Duodenal mucosa (tissue), 2 donors: ENCODE measurements around the gene TSC2.

Source experiments
- H3K27ac ChIP-seq: one replicate; pipeline ENCODE4 v1.7.0; 2013; ENCODE audit warnings: low read depth, low read length
- H3K27me3 ChIP-seq, 2 donors: one replicate each; pipeline ENCODE4 v1.7.0; 2013; ENCODE audit warnings: low read length in 2 of 2, control low read depth in 1 of 2; ENCODE audit not compliant: insufficient read depth in 2 of 2, control insufficient read depth in 1 of 2
- H3K36me3 ChIP-seq, 2 donors: one replicate each; pipeline ENCODE4 v1.7.0; 2013; ENCODE audit warnings: low read length in 2 of 2, control low read depth in 1 of 2; ENCODE audit not compliant: insufficient read depth in 2 of 2, control insufficient read depth in 1 of 2
- H3K4me1 ChIP-seq, 2 donors: one replicate each; pipeline ENCODE4 v1.7.0; 2013; ENCODE audit warnings: low read length in 2 of 2, control low read depth in 1 of 2; ENCODE audit not compliant: insufficient read depth in 2 of 2, control insufficient read depth in 1 of 2
- H3K4me3 ChIP-seq, 2 donors: one replicate each; pipeline ENCODE4 v1.7.0; 2013; ENCODE audit warnings: low read length in 2 of 2, low read depth in 1 of 2
- H3K9ac ChIP-seq, 2 donors: one replicate each; pipeline ENCODE4 v1.7.0; 2013; ENCODE audit warnings: low read length in 2 of 2, low read depth in 1 of 2
- H3K9me3 ChIP-seq, 2 donors: one replicate each; pipeline ENCODE4 v1.7.0; 2013; ENCODE audit warnings: low read length in 2 of 2, control low read depth in 1 of 2; ENCODE audit not compliant: control insufficient read depth in 1 of 2

Gene TSC2

GRCh38 chr16:2085669-2086068 is 37.9 kb downstream of the TSC2 start:
- Histone ChIP-seq H3K27ac (no peak overlapping the region), H3K4me3 (no peak overlapping the region)

GRCh38 chr16:2086106-2086742 is 38.4 kb downstream of the TSC2 start:
- no peak overlapping the region for H3K4me3 ChIP-seq
- peaks cover 29 to 75% of the 10 kb centered on the region in 2 donors for H3K36me3 ChIP-seq
- peaks cover 5 to 22% of the 10 kb centered on the region in 2 donors for H3K4me1 ChIP-seq
- H3K9ac ChIP-seq = no peak overlapping the region
- H3K9me3 ChIP-seq = no peaks in the 10 kb centered on the region
- H3K27me3 ChIP-seq = no peaks in the 10 kb centered on the region
- H3K27ac ChIP-seq = no peak overlapping the region

More at GRCh38 chr16:2085669-2086068, 37.9 kb downstream of the TSC2 start:
- Histone ChIP-seq H3K9me3 (no peaks in the 10 kb centered on the region), H3K4me1 (peaks cover 5 to 21% of the 10 kb centered on the region in 2 donors), H3K9ac (no peak overlapping the region), H3K27me3 (no peaks in the 10 kb centered on the region), H3K36me3 (peaks cover 29 to 81% of the 10 kb centered on the region in 2 donors)

- Histone ChIP-seq H3K27ac (no peak overlapping the region), H3K36me3 (peaks cover 25 to 68% of the 10 kb centered on the region in 2 donors), H3K9me3 (no peaks in the 10 kb centered on the region), H3K4me3 (no peak overlapping the region), H3K9ac (no peak overlapping the region), H3K4me1 (peaks cover 5 to 28% of the 10 kb centered on the region in 2 donors), H3K27me3 (no peaks in the 10 kb centered on the region)
Measured at GRCh38 chr16:2086812-2087747, 39.3 kb downstream of the TSC2 start.

GRCh38 chr16:2087748-2088631 is 40.2 kb downstream of the TSC2 start:
- H3K36me3 ChIP-seq = peaks cover 21 to 72% of the 10 kb centered on the region in 2 donors
- no peak overlapping the region for H3K4me3 ChIP-seq
- peaks cover 11 to 30% of the 10 kb centered on the region in 2 donors for H3K4me1 ChIP-seq
- no peak overlapping the region for H3K27ac ChIP-seq
- no peaks in the 10 kb centered on the region for H3K27me3 ChIP-seq
- no peak overlapping the region for H3K9ac ChIP-seq
- no peaks in the 10 kb centered on the region for H3K9me3 ChIP-seq

GRCh38 chr16:2088759-2089358 is 41.1 kb downstream of the TSC2 start:
- H3K9me3 ChIP-seq = no peaks in the 10 kb centered on the region
- no peak overlapping the region for H3K4me3 ChIP-seq
- H3K36me3 ChIP-seq = peaks cover 19 to 73% of the 10 kb centered on the region in 2 donors

GRCh38 chr16:2089706-2090480 is 42.1 kb downstream of the TSC2 start:
- Histone ChIP-seq H3K9me3 (no peaks in the 10 kb centered on the region), H3K9ac (peak overlapping the region; percentile 51 to 54), H3K36me3 (peaks cover 17 to 73% of the 10 kb centered on the region in 2 donors), H3K4me1 (peaks cover 11 to 25% of the 10 kb centered on the region in 2 donors), H3K27ac (peak overlapping the region; percentile 87), H3K27me3 (no peaks in the 10 kb centered on the region), H3K4me3 (peak overlapping the region in 1 of 2 donors; percentile 40)

More at GRCh38 chr16:2088759-2089358, 41.1 kb downstream of the TSC2 start:
- Histone ChIP-seq H3K27me3 (no peaks in the 10 kb centered on the region), H3K4me1 (peaks cover 11 to 25% of the 10 kb centered on the region in 2 donors), H3K9ac (no peak overlapping the region), H3K27ac (no peak overlapping the region)

GRCh38 chr16:2090481-2090776 is 42.6 kb downstream of the TSC2 start:
- H3K4me3 ChIP-seq = peak overlapping the region; percentile 40
- H3K27ac ChIP-seq = peak overlapping the region; percentile 87
- H3K9ac ChIP-seq = peak overlapping the region; percentile 51 to 54
- no peaks in the 10 kb centered on the region for H3K27me3 ChIP-seq
- H3K4me1 ChIP-seq = peaks cover 11 to 25% of the 10 kb centered on the region in 2 donors
- H3K36me3 ChIP-seq = peaks cover 17 to 72% of the 10 kb centered on the region in 2 donors
- H3K9me3 ChIP-seq = no peaks in the 10 kb centered on the region

- Histone ChIP-seq H3K4me1 (peaks cover 11 to 25% of the 10 kb centered on the region in 2 donors), H3K9me3 (no peaks in the 10 kb centered on the region), H3K27ac (peak overlapping the region; percentile 87), H3K9ac (peak overlapping the region; percentile 56 to 66), H3K4me3 (peak overlapping the region; percentile 69 to 70), H3K27me3 (no peaks in the 10 kb centered on the region), H3K36me3 (peaks cover 15 to 70% of the 10 kb centered on the region in 2 donors)
Measured at GRCh38 chr16:2090777-2091546, 43.2 kb downstream of the TSC2 start.
